Retinal pigment epithelial cell (primary cell): ENCODE data around the gene FAHD1.

Experiments
- DNase-seq: peaks from one replicate; pipeline ENCODE4 v3.0.0-alpha.2; 2010; ENCODE audit warnings: low read depth
- H3K4me3 ChIP-seq: 2 replicates; pipeline ENCODE4 v1.5.1; 2011; ENCODE audit warnings: mild to moderate bottlenecking, low read length, control low read depth, moderate library complexity
- CTCF ChIP-seq: conservative IDR thresholded peaks from 2 replicates; pipeline ENCODE4 v1.5.1; 2011; ENCODE audit warnings: low read depth, low read length, control low read depth, inconsistent platforms

The FAHD1 gene

GRCh38 chr16:1826691-1827573 is at the start of gene FAHD1, which contains the start of gene HAGH:
Gene FAHD1, plus strand, starts transcription at chr16:1827206. Its CDS starts 33 bp downstream, at chr16:1827239.
Gene HAGH, minus strand, starts transcription at chr16:1826825. Its CDS starts 38 bp downstream, at chr16:1826787.
- DNase-seq: peak; percentile 86
- no peak for TF ChIP-seq CTCF

GRCh38 chr16:1777375-1778199 is 49.4 kb upstream of the FAHD1 start:
- TF ChIP-seq CTCF: no peak
- H3K4me3 ChIP-seq: no peak overlapping the region
- no peak for DNase-seq

More at GRCh38 chr16:1826691-1827573, at the start of gene FAHD1, which contains the start of gene HAGH:
- H3K4me3 ChIP-seq: peak within 1 kb of the TSS; percentile 93

GRCh38 chr16:1778200-1779179 is 48.5 kb upstream of the FAHD1 start:
- no peak for TF ChIP-seq CTCF
- no peak for DNase-seq
- H3K4me3 ChIP-seq: no peak overlapping the region

GRCh38 chr16:1779234-1779701 is 47.7 kb upstream of the FAHD1 start:
- TF ChIP-seq CTCF: no peak
- H3K4me3 ChIP-seq: no peak overlapping the region
- no peak for DNase-seq

GRCh38 chr16:1779741-1780676 is 47.0 kb upstream of the FAHD1 start:
- H3K4me3 ChIP-seq: no peak overlapping the region
- no peak for DNase-seq
- no peak for TF ChIP-seq CTCF
